ENCODE results near the gene PNPLA6. TPM values are rescaled to one million over a fixed set of nuclear protein-coding genes. Genes with fewer than 3 reads are reported as not detected.

The PNPLA6 gene
- total RNA-seq, 2 donors from 2014 or later = 74.6 to 75.2 TPM

DNA sequence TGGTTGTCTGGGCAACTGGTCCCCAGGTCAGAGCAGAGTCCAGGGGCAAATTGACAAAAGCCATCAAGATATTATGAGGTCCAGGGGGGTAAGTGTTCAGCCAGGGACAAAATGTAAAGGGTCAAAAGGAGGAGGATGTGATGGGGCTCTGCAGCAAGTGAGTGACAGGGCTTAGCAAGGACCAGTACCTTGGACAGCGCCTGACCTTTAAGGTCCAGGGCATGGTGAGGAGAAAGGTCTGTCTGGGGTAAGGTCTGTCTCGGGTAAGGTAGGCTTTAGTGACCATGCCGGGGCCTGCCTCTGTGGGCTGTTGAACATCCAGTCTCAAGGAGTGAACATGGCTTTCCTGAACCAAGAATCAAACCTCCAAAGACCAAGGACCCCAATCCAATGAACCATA lies 25.9 kb upstream of the PNPLA6 start:
- no peak for TF ChIP-seq POLR2AphosphoS5 (IDR thresholded peaks at IDR 0.05)
- TF ChIP-seq, protein P1, sequence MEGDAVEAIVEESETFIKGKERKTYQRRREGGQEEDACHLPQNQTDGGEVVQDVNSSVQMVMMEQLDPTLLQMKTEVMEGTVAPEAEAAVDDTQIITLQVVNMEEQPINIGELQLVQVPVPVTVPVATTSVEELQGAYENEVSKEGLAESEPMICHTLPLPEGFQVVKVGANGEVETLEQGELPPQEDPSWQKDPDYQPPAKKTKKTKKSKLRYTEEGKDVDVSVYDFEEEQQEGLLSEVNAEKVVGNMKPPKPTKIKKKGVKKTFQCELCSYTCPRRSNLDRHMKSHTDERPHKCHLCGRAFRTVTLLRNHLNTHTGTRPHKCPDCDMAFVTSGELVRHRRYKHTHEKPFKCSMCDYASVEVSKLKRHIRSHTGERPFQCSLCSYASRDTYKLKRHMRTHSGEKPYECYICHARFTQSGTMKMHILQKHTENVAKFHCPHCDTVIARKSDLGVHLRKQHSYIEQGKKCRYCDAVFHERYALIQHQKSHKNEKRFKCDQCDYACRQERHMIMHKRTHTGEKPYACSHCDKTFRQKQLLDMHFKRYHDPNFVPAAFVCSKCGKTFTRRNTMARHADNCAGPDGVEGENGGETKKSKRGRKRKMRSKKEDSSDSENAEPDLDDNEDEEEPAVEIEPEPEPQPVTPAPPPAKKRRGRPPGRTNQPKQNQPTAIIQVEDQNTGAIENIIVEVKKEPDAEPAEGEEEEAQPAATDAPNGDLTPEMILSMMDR (IDR thresholded peaks at IDR 0.05) = no peak
- H3K27ac ChIP-seq = no peak overlapping the region
- WGBS = 22% methylated on average over 3 of the region's 3 CpGs
- no peaks in the 10 kb centered on the region for H3K9me3 ChIP-seq
- H3K36me3 ChIP-seq = no peaks in the 10 kb centered on the region
- DNase-seq (ENCODE audit: low spot score) = no peak
- no peaks in the 10 kb centered on the region for H3K4me1 ChIP-seq (replicated peaks)
- H3K27me3 ChIP-seq (replicated peaks; ENCODE audit: insufficient read depth) = no peaks in the 10 kb centered on the region
- no peak overlapping the region for H3K4me3 ChIP-seq
- intact Hi-C loops (cut with DNase I) = no loop called here

DNA sequence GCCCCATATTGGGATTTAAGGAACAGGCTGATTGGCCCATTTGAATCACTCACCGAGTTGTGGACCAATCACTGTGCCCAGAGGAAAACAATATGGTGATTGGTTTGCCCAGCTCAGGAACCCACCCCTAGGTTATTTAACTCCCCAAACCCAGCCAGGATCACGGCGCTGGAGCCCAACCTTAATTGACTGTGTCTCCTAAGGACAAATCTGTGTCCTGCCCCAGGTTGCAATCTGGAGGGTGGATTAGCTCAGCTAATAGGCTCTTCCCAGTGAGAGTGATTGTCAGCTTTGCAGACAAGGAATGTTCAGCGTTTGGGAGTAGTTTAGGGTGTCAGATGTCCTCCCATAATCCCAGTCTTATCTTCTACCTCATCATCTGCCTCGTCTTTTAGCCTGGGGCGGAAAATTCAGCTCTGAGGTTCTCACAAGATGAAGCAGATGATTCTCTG lies 23.1 kb upstream of the PNPLA6 start:
- no peak for DNase-seq (ENCODE audit: low spot score)
- intact Hi-C loops (cut with DNase I) = no loop called here
- Histone ChIP-seq H3K4me1 (replicated peaks) (no peaks in the 10 kb centered on the region), H3K9me3 (no peaks in the 10 kb centered on the region), H3K27ac (no peak overlapping the region), H3K36me3 (no peaks in the 10 kb centered on the region), H3K27me3 (replicated peaks; ENCODE audit: insufficient read depth) (no peaks in the 10 kb centered on the region), H3K4me3 (no peak overlapping the region)
- 31% methylated on average over 6 of the region's 6 CpGs for WGBS
- TF ChIP-seq, protein P1 (IDR thresholded peaks at IDR 0.05) = no peak
- TF ChIP-seq POLR2A (IDR thresholded peaks at IDR 0.05) (no peak), POLR2AphosphoS5 (IDR thresholded peaks at IDR 0.05) (no peak)

DNA sequence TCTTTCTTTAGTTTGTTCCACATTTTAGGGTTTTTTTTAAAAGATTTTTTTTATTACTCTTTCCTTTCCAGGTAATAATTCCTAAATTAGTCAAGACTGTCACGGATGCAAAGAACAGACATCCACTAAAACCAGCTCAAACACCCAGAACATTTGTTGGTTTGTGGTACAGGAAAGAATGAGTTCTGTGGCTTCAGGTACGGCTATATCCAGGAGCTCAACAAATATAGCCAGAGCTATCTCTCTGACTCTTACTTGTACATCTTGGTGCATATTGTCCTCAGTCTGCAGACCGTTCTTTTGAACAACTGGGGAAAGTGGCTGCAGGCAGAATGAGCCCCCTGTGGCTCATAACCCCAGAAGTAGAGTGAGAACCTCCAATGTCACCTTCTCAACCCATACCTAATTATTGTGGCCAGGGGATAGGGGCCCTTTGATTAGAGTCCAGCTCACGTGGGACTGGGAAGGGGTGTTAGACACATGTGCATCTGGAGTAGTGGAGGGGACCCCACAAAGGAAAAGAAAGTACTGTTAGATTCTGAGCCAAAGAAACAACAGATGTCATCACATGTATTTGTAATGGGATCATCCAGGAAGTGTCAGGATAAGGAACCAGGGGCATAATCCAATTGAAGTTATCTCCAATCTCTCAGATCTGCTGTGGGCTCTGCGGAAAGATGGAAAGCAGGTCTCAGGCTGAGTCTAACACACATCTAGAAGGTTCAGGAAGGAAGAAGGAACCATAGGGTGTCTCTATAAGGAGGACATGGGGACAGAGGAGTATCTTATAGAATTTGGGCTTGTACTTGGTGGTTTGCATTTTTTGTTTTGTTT lies 21.5 kb upstream of the PNPLA6 start:
- Histone ChIP-seq H3K36me3 (no peaks in the 10 kb centered on the region), H3K4me3 (no peak overlapping the region), H3K27ac (peak overlapping the region in 1 of 2 donors; percentile 87), H3K27me3 (replicated peaks; ENCODE audit: insufficient read depth) (no peaks in the 10 kb centered on the region), H3K4me1 (replicated peaks) (no peaks in the 10 kb centered on the region), H3K9me3 (no peaks in the 10 kb centered on the region)
- DNase-seq (ENCODE audit: low spot score) = no peak
- TF ChIP-seq, protein P1 (IDR thresholded peaks at IDR 0.05) = no peak
- no peak for TF ChIP-seq POLR2AphosphoS5 (IDR thresholded peaks at IDR 0.05)
- no peak for TF ChIP-seq POLR2A (IDR thresholded peaks at IDR 0.05)
- intact Hi-C loops (cut with DNase I) = loop anchor here (2.0 kb wide), 1 partner anchor 25 kb away; the partner anchor contains the start of gene PEX11G
- WGBS = 83% methylated on average over 5 of the region's 5 CpGs

DNA sequence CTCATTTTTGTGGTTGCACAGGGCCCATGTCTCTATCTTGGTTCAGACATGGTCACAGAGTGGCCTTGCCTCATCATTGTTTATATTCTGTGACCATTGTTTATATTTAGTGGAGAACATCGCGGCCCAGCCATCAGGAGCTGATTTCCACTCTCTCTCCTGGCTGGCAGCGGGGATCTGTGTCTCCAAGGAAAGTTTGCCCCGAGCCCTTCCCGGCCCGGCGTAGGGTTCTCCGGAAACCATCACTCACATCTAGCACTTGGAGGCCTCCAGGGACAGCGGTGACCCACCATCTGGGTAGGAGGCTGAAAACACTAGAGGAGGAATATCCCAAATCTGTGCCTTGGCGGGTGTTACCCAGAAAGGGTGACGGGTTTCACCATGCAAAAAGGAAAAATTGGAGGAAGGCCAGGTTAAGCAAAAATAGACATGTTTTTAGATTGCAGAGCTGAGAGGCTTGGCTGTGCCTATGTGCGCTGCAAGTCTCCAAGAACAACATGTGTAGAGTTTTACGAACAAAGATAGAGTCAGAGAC lies 20.3 kb upstream of the PNPLA6 start:
- Histone ChIP-seq H3K4me3 (peak overlapping the region; percentile 72 to 75), H3K4me1 (replicated peaks) (no peaks in the 10 kb centered on the region), H3K36me3 (peaks cover 0 to 8% of the 10 kb centered on the region in 2 donors), H3K9me3 (no peaks in the 10 kb centered on the region), H3K27me3 (replicated peaks; ENCODE audit: insufficient read depth) (no peaks in the 10 kb centered on the region), H3K27ac (peak overlapping the region; percentile 85 to 87)
- peak; percentile 50 for TF ChIP-seq POLR2AphosphoS5 (IDR thresholded peaks at IDR 0.05)
- TF ChIP-seq, protein P1 (IDR thresholded peaks at IDR 0.05) = no peak
- no peak for DNase-seq (ENCODE audit: low spot score)
- intact Hi-C loops (cut with DNase I) = loop anchor here (2.0 kb wide), 1 partner anchor 26 kb away; the partner anchor contains the start of gene PEX11G
- 40% methylated on average over 13 of the region's 13 CpGs for WGBS
